OCI-LY3 (cell line): ENCODE results near the gene GNAI3.

Experiments
- H2AFZ ChIP-seq: fragments of 200-600, 300-600 bp; shearing (Covaris generic); 2 replicates; pipeline ENCODE4 v1.6.0; 2014; ENCODE audit warnings: antibody characterized with exemption, low read depth, low read length
- H3K27ac ChIP-seq: fragments of 200-600, 300-600 bp; sonication (generic); 2 replicates; pipeline ENCODE4 v1.5.1; 2014; ENCODE audit warnings: mild to moderate bottlenecking, low read length, moderate library complexity, mixed read lengths
- H3K27me3 ChIP-seq: fragments of 200-600, 300-600 bp; sonication (generic); 2 replicates; pipeline ENCODE4 v1.6.1; 2014; ENCODE audit warnings: low read depth, low read length, mixed read lengths
- H3K36me3 ChIP-seq: fragments of 200-600, 300-600 bp; sonication (generic); replicated peaks from 2 replicates; pipeline ENCODE3; 2014; ENCODE audit warnings: low read depth, low read length, mixed read lengths
- H3K4me1 ChIP-seq: fragments of 300-600, 200-600 bp; sonication (generic); 2 replicates; pipeline ENCODE4 v1.6.1; 2014; ENCODE audit warnings: low read length, mixed read lengths
- H3K4me2 ChIP-seq: fragments of 200-600, 300-600 bp; sonication (generic); 2 replicates; pipeline ENCODE4 v1.6.1; 2014; ENCODE audit warnings: low read length, mixed read lengths
- H3K4me3 ChIP-seq: fragments of 300-600, 200-600 bp; sonication (generic); 2 replicates; pipeline ENCODE4 v1.5.1; 2014; ENCODE audit warnings: antibody characterized with exemption, mild to moderate bottlenecking, low read length, moderate library complexity
- H3K79me2 ChIP-seq: fragments of 300-600, 200-600 bp; shearing (Covaris generic); 2 replicates; pipeline ENCODE4 v1.6.1; 2014; ENCODE audit warnings: mild to moderate bottlenecking, low read length, mixed read lengths
- H3K9ac ChIP-seq: fragments of 300-600, 200-600 bp; shearing (Covaris generic); 2 replicates; pipeline ENCODE4 v1.6.0; 2014; ENCODE audit warnings: mild to moderate bottlenecking, low read length, moderate library complexity
- H3K9me3 ChIP-seq: fragments of 200-600, 300-600 bp; shearing (Covaris generic); 2 replicates; pipeline ENCODE4 v1.6.1; 2014; ENCODE audit warnings: low read length, mixed read lengths; ENCODE audit not compliant: insufficient read depth
- H4K20me1 ChIP-seq: fragments of 200-600, 300-600 bp; sonication (generic); 2 replicates; pipeline ENCODE4 v1.6.1; 2016; ENCODE audit warnings: low read length, mixed read lengths; ENCODE audit not compliant: insufficient read depth
- EZH2phosphoT487 ChIP-seq: fragments of 200-600 bp; shearing (Covaris generic); IDR thresholded peaks from 2 replicates; pipeline ENCODE4 v1.6.1; 2018; ENCODE audit warnings: antibody characterized with exemption, mixed run types, low read depth
- TF ChIP-seq, protein P1 (sequence below): fragments of 200-600, 300-600 bp; sonication (generic); IDR thresholded peaks from 2 replicates; pipeline ENCODE4 v1.5.1; 2014; ENCODE audit warnings: antibody characterized with exemption, low read length, low read depth

GNAI3 gene

DNA sequence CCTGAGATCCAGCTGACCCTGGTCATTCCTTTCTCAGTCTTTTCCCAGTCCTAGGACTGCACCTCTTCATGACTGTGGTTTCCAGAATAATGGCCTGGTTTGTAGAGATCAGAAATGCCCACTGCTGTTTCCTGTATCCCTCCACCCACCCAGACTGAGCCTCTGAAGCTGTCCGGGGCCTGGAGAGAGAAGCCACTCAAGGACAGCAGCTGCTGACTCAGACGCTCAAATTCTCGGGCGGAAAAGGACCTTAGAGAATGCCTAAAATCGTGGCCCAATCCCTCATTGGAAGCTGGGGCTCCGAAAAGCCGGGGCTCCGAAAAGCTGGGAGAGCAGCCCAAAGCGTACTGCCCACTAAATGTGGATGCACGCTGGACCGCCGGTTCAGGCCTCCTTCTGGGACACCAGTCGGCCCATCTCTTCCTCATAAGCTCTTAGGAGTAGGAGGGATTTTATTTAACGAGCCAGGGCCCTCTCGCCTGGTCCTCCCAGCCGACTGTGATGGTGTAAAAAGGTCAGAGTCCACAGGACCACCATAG lies 16.5 kb upstream of the GNAI3 start:
- H3K79me2 ChIP-seq: no peaks in the 10 kb centered on the region
- TF ChIP-seq EZH2phosphoT487: no peak
- TF ChIP-seq, protein P1, sequence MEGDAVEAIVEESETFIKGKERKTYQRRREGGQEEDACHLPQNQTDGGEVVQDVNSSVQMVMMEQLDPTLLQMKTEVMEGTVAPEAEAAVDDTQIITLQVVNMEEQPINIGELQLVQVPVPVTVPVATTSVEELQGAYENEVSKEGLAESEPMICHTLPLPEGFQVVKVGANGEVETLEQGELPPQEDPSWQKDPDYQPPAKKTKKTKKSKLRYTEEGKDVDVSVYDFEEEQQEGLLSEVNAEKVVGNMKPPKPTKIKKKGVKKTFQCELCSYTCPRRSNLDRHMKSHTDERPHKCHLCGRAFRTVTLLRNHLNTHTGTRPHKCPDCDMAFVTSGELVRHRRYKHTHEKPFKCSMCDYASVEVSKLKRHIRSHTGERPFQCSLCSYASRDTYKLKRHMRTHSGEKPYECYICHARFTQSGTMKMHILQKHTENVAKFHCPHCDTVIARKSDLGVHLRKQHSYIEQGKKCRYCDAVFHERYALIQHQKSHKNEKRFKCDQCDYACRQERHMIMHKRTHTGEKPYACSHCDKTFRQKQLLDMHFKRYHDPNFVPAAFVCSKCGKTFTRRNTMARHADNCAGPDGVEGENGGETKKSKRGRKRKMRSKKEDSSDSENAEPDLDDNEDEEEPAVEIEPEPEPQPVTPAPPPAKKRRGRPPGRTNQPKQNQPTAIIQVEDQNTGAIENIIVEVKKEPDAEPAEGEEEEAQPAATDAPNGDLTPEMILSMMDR: no peak
- H2AFZ ChIP-seq: peak overlapping the region; percentile 76
- H3K27ac ChIP-seq: no peak overlapping the region
- peak overlapping the region; percentile 74 for H3K4me3 ChIP-seq
- no peaks in the 10 kb centered on the region for H4K20me1 ChIP-seq
- H3K36me3 ChIP-seq: no peaks in the 10 kb centered on the region
- peak overlapping the region; percentile 90 for H3K4me2 ChIP-seq
- H3K27me3 ChIP-seq: no peaks in the 10 kb centered on the region
- peak overlapping the region; percentile 48; the same call in 1 of the 2 replicates for H3K9ac ChIP-seq
- peaks cover 46% of the 10 kb centered on the region for H3K4me1 ChIP-seq
- no peaks in the 10 kb centered on the region for H3K9me3 ChIP-seq

DNA sequence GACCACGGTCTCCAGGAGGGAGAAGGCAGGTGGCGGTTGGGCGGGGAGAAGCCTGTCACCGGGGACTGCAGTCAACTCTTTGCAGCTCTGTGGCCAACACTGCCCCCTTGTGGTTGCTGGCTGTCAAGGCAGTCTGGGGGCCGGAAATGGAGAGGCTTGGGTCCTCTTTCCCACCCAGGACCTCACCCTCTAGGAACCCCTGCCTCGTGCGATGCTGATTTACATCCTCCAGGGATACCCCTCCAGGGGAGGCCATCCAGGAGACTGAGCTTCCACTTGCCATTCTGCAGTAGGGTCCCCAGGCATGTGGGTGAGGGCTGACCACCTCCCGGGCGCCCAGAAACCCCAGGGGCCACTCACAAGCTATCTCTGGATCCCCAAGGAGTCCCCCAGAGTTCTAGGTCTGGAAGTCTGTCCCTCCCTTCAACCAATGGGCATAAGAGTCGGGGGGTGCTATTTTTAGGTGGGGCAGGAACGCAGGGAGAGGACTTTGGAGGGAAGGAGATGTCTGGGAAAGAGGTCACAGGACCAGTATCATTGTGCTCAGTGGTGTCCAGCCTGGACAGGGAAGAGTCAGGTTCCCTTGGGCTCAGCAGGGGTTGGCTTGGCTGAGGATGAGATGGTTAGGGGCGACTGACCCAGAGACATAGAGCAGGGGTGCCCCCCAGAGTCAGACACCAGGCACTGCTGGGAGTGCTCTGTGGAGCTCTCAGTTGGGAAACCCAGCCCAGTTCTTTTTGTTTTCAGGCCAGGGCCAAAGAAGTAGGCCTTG lies 15.9 kb upstream of the GNAI3 start:
- H4K20me1 ChIP-seq: no peaks in the 10 kb centered on the region
- H3K27ac ChIP-seq: peak overlapping the region; percentile 61
- peak overlapping the region; percentile 90 for H3K4me2 ChIP-seq
- H3K4me1 ChIP-seq: peaks cover 44% of the 10 kb centered on the region
- no peaks in the 10 kb centered on the region for H3K36me3 ChIP-seq
- no peaks in the 10 kb centered on the region for H3K79me2 ChIP-seq
- H2AFZ ChIP-seq: peak overlapping the region; percentile 96
- peak overlapping the region; percentile 76 for H3K9ac ChIP-seq
- peak overlapping the region; percentile 74 for H3K4me3 ChIP-seq
- H3K9me3 ChIP-seq: no peaks in the 10 kb centered on the region
- H3K27me3 ChIP-seq: no peaks in the 10 kb centered on the region
- TF ChIP-seq EZH2phosphoT487: no peak
- TF ChIP-seq, protein P1: peak; percentile 70

DNA sequence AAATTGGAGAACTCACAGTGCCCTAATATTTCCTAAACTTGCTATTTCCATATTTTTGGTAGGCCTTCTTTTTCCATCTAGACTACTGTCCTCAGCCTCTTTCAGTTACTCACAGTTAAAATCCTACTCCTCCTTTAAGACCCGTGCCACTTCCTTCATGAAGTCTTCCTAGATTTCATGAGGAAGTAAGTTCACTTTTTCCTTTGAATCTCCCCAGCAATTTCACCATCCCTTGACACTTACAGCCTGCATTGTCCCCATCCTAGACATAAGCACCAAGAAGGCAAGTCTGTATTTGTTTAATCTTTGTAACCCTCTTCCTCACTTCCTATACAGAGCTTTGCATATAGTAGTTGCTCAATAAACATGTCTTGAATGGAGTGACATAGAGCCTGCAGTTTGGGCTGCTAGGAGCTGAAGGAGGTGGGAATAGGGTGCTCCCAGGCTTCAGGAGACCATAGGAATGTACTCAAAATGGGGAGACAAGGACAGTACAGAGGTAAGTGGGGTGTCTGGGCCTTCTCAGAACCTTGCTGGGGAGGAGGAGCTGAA lies 14.0 kb upstream of the GNAI3 start:
- Histone ChIP-seq H3K36me3 (no peaks in the 10 kb centered on the region), H2AFZ (no peak overlapping the region)
- no peak for TF ChIP-seq EZH2phosphoT487
- TF ChIP-seq, protein P1: no peak

DNA sequence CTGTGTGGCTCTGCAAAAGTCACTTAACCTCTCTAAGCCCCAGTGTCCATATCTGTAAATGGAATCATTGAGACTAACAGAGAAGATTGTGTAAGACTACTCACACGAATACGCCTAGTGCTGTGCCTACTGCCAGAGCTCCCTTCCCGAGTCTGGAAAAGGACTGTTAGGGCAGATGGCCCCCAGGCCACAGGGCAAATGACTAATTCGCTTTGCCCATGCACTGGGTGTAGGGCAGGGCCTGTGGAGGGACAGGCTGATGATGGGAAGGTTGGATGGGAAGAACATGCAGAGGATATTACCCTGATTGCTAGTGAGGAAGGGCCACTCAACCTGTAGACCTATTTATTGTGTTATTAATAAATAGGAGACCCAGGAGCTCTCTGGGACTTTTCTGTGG lies 12.9 kb upstream of the GNAI3 start:
- Histone ChIP-seq H2AFZ (no peak overlapping the region), H3K4me3 (no peak overlapping the region), H3K4me1 (peaks cover 20% of the 10 kb centered on the region), H3K79me2 (no peaks in the 10 kb centered on the region), H4K20me1 (no peaks in the 10 kb centered on the region), H3K27me3 (no peaks in the 10 kb centered on the region), H3K27ac (no peak overlapping the region), H3K36me3 (no peaks in the 10 kb centered on the region), H3K4me2 (no peak overlapping the region), H3K9me3 (no peaks in the 10 kb centered on the region), H3K9ac (no peak overlapping the region)
- no peak for TF ChIP-seq EZH2phosphoT487
- TF ChIP-seq, protein P1: no peak

More for the DNA sequence above, 14.0 kb upstream of the GNAI3 start:
- Histone ChIP-seq H3K27ac (no peak overlapping the region), H3K4me2 (no peak overlapping the region), H3K9ac (no peak overlapping the region), H3K4me3 (no peak overlapping the region), H3K79me2 (no peaks in the 10 kb centered on the region), H3K27me3 (no peaks in the 10 kb centered on the region), H4K20me1 (no peaks in the 10 kb centered on the region), H3K9me3 (no peaks in the 10 kb centered on the region), H3K4me1 (peaks cover 28% of the 10 kb centered on the region)
